Gastroesophageal sphincter (tissue), 3 donors: ENCODE measurements around the gene ARMC2.

Experiments
- EP300 ChIP-seq: sonication (generic); formaldehyde crosslinking; IDR thresholded peaks from one replicate; pipeline ENCODE4 v1.6.1; 2017; ENCODE audit warnings: antibody characterized with exemption, mild to moderate bottlenecking
- POLR2A ChIP-seq, 2 donors: fragments of 450-650 bp; IDR thresholded peaks; one replicate each; pipeline ENCODE4 v1.6.1; 2017; ENCODE audit warnings: antibody characterized with exemption in 2 of 2, mild to moderate bottlenecking in 2 of 2, moderate library complexity in 1 of 2
- POLR2AphosphoS5 ChIP-seq: sonication (generic); formaldehyde crosslinking; IDR thresholded peaks from one replicate; pipeline ENCODE4 v1.6.1; 2017; ENCODE audit warnings: antibody characterized with exemption
- TF ChIP-seq, protein P1 (sequence below), 4 experiments: fragments of 200-600 bp in 2 of 4; fragments of 450-650 bp in 2 of 4; sonication (generic) in 1 of 4; IDR thresholded peaks; one replicate each; pipeline ENCODE4 v1.5.1; 2017 to 2019; ENCODE audit warnings: antibody characterized with exemption in 4 of 4, mild to moderate bottlenecking in 2 of 4, moderate library complexity in 2 of 4

GRCh38 chr6:109000289-109000688, 152.1 kb downstream of the ARMC2 start:
- TF ChIP-seq, protein P1, sequence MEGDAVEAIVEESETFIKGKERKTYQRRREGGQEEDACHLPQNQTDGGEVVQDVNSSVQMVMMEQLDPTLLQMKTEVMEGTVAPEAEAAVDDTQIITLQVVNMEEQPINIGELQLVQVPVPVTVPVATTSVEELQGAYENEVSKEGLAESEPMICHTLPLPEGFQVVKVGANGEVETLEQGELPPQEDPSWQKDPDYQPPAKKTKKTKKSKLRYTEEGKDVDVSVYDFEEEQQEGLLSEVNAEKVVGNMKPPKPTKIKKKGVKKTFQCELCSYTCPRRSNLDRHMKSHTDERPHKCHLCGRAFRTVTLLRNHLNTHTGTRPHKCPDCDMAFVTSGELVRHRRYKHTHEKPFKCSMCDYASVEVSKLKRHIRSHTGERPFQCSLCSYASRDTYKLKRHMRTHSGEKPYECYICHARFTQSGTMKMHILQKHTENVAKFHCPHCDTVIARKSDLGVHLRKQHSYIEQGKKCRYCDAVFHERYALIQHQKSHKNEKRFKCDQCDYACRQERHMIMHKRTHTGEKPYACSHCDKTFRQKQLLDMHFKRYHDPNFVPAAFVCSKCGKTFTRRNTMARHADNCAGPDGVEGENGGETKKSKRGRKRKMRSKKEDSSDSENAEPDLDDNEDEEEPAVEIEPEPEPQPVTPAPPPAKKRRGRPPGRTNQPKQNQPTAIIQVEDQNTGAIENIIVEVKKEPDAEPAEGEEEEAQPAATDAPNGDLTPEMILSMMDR (IDR thresholded peaks at IDR 0.05), result no peak
- no peak for TF ChIP-seq POLR2AphosphoS5
- no peak for TF ChIP-seq POLR2A (IDR thresholded peaks at IDR 0.05)
- no peak for TF ChIP-seq EP300
